Right forelimb (tissue), 1 donor: Measurements from ENCODE around the gene NEK6.

ENCODE experiments used
- DNase-seq: peaks from one replicate; pipeline ENCODE4 v3.0.0-alpha.2; 2018

NEK6 gene

GRCh38 chr9:124384846-124385245 is 127.1 kb downstream of the NEK6 start:
- no peak for DNase-seq

- no peak for DNase-seq
These were observed 127.9 kb downstream of the NEK6 start for GRCh38 chr9:124385623-124386022.

- no peak for DNase-seq
These were observed 128.5 kb downstream of the NEK6 start for GRCh38 chr9:124386201-124386600.

GRCh38 chr9:124388275-124389048 is 130.7 kb downstream of the NEK6 start:
- no peak for DNase-seq

GRCh38 chr9:124389146-124389939 is 131.6 kb downstream of the NEK6 start:
- no peak for DNase-seq

- DNase-seq: no peak
These were observed 133.3 kb downstream of the NEK6 start for GRCh38 chr9:124390794-124391658.

GRCh38 chr9:124392254-124392870 is 134.6 kb downstream of the NEK6 start:
- no peak for DNase-seq

GRCh38 chr9:124392871-124393460 is 135.2 kb downstream of the NEK6 start:
- no peak for DNase-seq

GRCh38 chr9:124394167-124394566 is 136.4 kb downstream of the NEK6 start:
- no peak for DNase-seq

GRCh38 chr9:124394596-124394995 is 136.8 kb downstream of the NEK6 start:
- no peak for DNase-seq

- DNase-seq: no peak
These were observed 138.1 kb downstream of the NEK6 start for GRCh38 chr9:124395826-124396225.

GRCh38 chr9:124398191-124398935 is 140.6 kb downstream of the NEK6 start:
- DNase-seq: no peak

GRCh38 chr9:124399323-124399967 is 141.7 kb downstream of the NEK6 start:
- DNase-seq: peak; percentile 84

- peak; percentile 62 for DNase-seq
These were observed 142.5 kb downstream of the NEK6 start for GRCh38 chr9:124399968-124400940.
